ENCODE results near the gene S100A14.
A peak's percentile ranks its signal among the peaks of the same experiment; 100 is the strongest.

Gene S100A14

GRCh38 chr1:153571706-153572105 is 44.4 kb downstream of the S100A14 start:
- H3K4me3 ChIP-seq (ENCODE audit: low read depth, low read length): no peak overlapping the region
- TF ChIP-seq CTCF (IDR thresholded peaks at IDR 0.05; ENCODE audit: low read depth, low read length, missing control alignments): no peak
- DNase-seq (ENCODE audit: low read depth): no peak

- H3K4me3 ChIP-seq (ENCODE audit: low read depth, low read length): no peak overlapping the region
- no peak for TF ChIP-seq CTCF (IDR thresholded peaks at IDR 0.05; ENCODE audit: low read depth, low read length, missing control alignments)
- no peak for DNase-seq (ENCODE audit: low read depth)
These were observed 45.3 kb downstream of the S100A14 start for GRCh38 chr1:153570874-153571273.

- no peak overlapping the region for H3K4me3 ChIP-seq (ENCODE audit: low read depth, low read length)
- TF ChIP-seq CTCF (IDR thresholded peaks at IDR 0.05; ENCODE audit: low read depth, low read length, missing control alignments): no peak
- no peak for DNase-seq (ENCODE audit: low read depth)
These were observed 46.7 kb downstream of the S100A14 start for GRCh38 chr1:153569465-153569864.

GRCh38 chr1:153568367-153569099 is 47.6 kb downstream of the S100A14 start:
- no peak overlapping the region for H3K4me3 ChIP-seq (ENCODE audit: low read depth, low read length)
- peak; percentile 99 for TF ChIP-seq CTCF (IDR thresholded peaks at IDR 0.05; ENCODE audit: low read depth, low read length, missing control alignments)
- no peak for DNase-seq (ENCODE audit: low read depth)

- no peak overlapping the region for H3K4me3 ChIP-seq (ENCODE audit: low read depth, low read length)
- no peak for DNase-seq (ENCODE audit: low read depth)
- TF ChIP-seq CTCF (IDR thresholded peaks at IDR 0.05; ENCODE audit: low read depth, low read length, missing control alignments): no peak
These were observed 48.3 kb downstream of the S100A14 start for GRCh38 chr1:153567621-153568366.

GRCh38 chr1:153566414-153567371 is 49.4 kb downstream of the S100A14 start:
- no peak for TF ChIP-seq CTCF (IDR thresholded peaks at IDR 0.05; ENCODE audit: low read depth, low read length, missing control alignments)
- H3K4me3 ChIP-seq (ENCODE audit: low read depth, low read length): no peak overlapping the region
- no peak for DNase-seq (ENCODE audit: low read depth)

Data from GM12864 (cell line).